ENCODE data around the gene SETMAR. TPM values are rescaled to one million over a fixed set of nuclear protein-coding genes. Genes with fewer than 3 reads are reported as not detected.

SETMAR gene
- total and polyA plus RNA-seq, 4 donors: 8.1 to 22.5 (median 12.1) TPM

DNA sequence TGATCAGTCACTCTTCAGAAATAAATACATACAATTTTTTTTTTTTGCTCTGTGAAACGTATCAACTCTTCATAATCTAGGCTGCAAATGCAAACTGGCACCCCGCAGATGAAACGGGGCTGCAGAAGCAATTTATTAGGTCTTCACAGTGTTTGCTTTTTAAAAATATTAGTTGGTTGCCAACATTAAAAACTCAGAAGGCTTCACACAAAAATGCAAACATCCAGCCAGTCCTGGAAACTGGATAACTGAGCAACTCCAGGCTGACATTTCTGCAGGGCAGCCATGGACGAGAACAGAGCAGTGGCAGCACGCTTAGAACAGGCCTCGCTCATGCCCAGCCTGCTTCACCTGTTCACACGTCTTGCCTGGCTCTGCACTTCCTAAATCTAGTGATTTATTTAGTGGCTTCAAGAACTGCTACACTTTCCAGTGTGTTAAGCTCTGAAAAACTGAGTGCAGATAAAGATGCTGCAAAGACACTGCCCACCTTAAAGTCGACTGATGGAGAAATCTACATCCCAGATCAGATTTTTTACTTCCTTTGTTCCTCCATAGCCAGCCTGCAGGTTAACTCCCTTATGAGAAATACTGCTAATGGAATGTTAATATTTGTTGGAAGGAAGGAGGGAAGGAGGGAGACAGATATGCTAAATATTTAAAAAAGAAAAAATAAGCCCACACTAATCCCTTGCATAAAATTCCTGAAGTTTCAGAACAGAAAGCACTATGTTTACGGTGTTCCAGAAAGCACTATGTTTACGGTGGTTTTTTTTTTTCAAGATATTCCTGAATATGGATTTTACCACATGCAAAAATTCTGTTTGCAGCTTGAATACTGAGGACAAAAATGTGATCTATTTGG is 53.6 kb downstream of the SETMAR start:
- Histone ChIP-seq H3K4me1 (ENCODE audit: control insufficient read depth in 5 of 5, insufficient read depth in 5 of 5, low read length in 5 of 5) (peaks cover 0 to 24% (median 9%) of the 10 kb centered on the region in 5 donors), H3K9me3 (ENCODE audit: control insufficient read depth in 4 of 4, insufficient read depth in 3 of 4, low read length in 3 of 4) (no peaks in the 10 kb centered on the region), H3K4me3 (no peak overlapping the region), H3K36me3 (ENCODE audit: control insufficient read depth in 4 of 4, insufficient read depth in 4 of 4, low read length in 4 of 4) (peaks cover 0 to 3% (median 0%) of the 10 kb centered on the region in 4 donors), H3K27ac (ENCODE audit: low read depth in 1 of 2, low read length in 1 of 2) (no peak overlapping the region), H3K9ac (ENCODE audit: insufficient read depth in 1 of 2, low read length in 2 of 2) (no peak overlapping the region), H3K27me3 (ENCODE audit: control insufficient read depth in 3 of 3, insufficient read depth in 3 of 3, low read length in 2 of 3) (no peaks in the 10 kb centered on the region)
- peak in 2 of 3 donors; percentile 20 to 24 for DNase-seq
- 73 to 79% methylated on average over 10 of the region's 10 CpGs for WGBS, 2 donors
- no peak for ATAC-seq (ENCODE audit: insufficient read depth, low FRiP score)
- TF ChIP-seq, protein P1, sequence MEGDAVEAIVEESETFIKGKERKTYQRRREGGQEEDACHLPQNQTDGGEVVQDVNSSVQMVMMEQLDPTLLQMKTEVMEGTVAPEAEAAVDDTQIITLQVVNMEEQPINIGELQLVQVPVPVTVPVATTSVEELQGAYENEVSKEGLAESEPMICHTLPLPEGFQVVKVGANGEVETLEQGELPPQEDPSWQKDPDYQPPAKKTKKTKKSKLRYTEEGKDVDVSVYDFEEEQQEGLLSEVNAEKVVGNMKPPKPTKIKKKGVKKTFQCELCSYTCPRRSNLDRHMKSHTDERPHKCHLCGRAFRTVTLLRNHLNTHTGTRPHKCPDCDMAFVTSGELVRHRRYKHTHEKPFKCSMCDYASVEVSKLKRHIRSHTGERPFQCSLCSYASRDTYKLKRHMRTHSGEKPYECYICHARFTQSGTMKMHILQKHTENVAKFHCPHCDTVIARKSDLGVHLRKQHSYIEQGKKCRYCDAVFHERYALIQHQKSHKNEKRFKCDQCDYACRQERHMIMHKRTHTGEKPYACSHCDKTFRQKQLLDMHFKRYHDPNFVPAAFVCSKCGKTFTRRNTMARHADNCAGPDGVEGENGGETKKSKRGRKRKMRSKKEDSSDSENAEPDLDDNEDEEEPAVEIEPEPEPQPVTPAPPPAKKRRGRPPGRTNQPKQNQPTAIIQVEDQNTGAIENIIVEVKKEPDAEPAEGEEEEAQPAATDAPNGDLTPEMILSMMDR (IDR thresholded peaks at IDR 0.05; ENCODE audit: control extremely low read depth, extremely low read depth): no peak

DNA sequence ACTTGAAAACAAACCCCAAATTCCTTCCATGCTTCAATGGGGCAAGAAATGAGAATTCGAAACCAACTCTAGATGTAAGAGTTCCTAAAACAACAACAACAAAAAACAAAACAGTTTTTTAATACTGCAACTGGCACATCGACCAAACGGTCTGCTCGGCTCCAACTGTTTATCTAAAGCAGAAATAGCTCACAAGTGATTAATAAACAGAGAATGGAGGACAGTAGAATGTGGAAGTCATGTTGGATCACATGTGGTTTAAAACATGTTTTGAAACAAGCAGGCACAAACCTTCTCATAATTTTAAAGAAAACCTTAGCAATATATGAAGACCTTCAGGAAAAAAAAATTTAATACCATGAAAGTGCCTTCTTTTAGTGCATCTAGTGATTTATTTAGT is 55.1 kb downstream of the SETMAR start:
- Histone ChIP-seq H3K4me1 (ENCODE audit: control insufficient read depth in 5 of 5, insufficient read depth in 5 of 5, low read length in 5 of 5) (peaks cover 0 to 24% (median 9%) of the 10 kb centered on the region in 5 donors), H3K9me3 (ENCODE audit: control insufficient read depth in 4 of 4, insufficient read depth in 3 of 4, low read length in 3 of 4) (no peaks in the 10 kb centered on the region), H3K9ac (ENCODE audit: insufficient read depth in 1 of 2, low read length in 2 of 2) (no peak overlapping the region), H3K4me3 (no peak overlapping the region), H3K27ac (ENCODE audit: low read depth in 1 of 2, low read length in 1 of 2) (no peak overlapping the region), H3K36me3 (ENCODE audit: control insufficient read depth in 4 of 4, insufficient read depth in 4 of 4, low read length in 4 of 4) (peaks cover 0 to 4% (median 0%) of the 10 kb centered on the region in 4 donors), H3K27me3 (ENCODE audit: control insufficient read depth in 3 of 3, insufficient read depth in 3 of 3, low read length in 2 of 3) (no peaks in the 10 kb centered on the region)
- ATAC-seq (ENCODE audit: insufficient read depth, low FRiP score) (no peak), DNase-seq (peak in 2 of 3 donors; percentile 34 to 49)
- TF ChIP-seq, protein P1 (IDR thresholded peaks at IDR 0.05; ENCODE audit: control extremely low read depth, extremely low read depth): no peak
- 56 to 76% methylated on average over 4 of the region's 4 CpGs for WGBS, 2 donors

DNA sequence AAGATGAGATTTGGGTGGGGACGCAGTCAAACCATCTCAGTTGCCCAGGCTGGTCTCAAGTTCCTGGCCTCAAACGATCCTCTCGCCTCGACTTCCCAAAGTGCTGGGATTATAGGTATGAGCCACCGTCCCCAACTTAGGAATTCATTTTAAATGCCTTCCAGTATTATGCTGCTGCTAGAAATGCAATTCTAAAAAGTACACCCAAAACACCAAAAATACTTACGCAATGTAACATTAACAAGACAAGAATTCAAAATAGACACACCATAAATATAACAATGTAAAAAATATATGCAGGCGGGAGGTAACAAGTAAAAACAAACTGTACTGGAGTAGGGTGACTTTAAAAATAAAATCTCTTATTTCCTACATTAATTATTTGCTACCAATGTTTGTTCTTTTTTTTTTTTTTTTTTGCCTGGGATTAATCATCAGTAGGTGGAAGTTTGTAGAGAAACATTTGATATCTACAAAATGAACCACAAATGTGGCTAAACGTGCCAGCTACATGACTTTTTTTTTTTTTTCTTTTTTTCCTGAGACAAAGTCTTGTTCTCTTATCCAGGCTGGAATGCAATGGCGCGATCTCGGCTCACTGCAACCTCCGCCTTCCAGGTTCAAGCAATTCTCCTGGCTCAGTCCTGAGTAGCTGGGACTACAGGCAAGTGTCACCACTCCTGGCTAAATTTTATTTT is 56.8 kb downstream of the SETMAR start:
- peaks cover 0 to 24% (median 9%) of the 10 kb centered on the region in 5 donors for H3K4me1 ChIP-seq (ENCODE audit: control insufficient read depth in 5 of 5, insufficient read depth in 5 of 5, low read length in 5 of 5)
- no peak overlapping the region for H3K4me3 ChIP-seq
- H3K27me3 ChIP-seq (ENCODE audit: control insufficient read depth in 3 of 3, insufficient read depth in 3 of 3, low read length in 2 of 3): no peaks in the 10 kb centered on the region
- TF ChIP-seq, protein P1 (IDR thresholded peaks at IDR 0.05; ENCODE audit: control extremely low read depth, extremely low read depth): no peak
- H3K27ac ChIP-seq (ENCODE audit: low read depth in 1 of 2, low read length in 1 of 2): no peak overlapping the region
- H3K9me3 ChIP-seq (ENCODE audit: control insufficient read depth in 4 of 4, insufficient read depth in 3 of 4, low read length in 3 of 4): no peaks in the 10 kb centered on the region
- 84 to 94% methylated on average over 12 of the region's 12 CpGs for WGBS, 2 donors
- no peak for DNase-seq
- no peak overlapping the region for H3K9ac ChIP-seq (ENCODE audit: insufficient read depth in 1 of 2, low read length in 2 of 2)
- no peak for ATAC-seq (ENCODE audit: insufficient read depth, low FRiP score)
- H3K36me3 ChIP-seq (ENCODE audit: control insufficient read depth in 4 of 4, insufficient read depth in 4 of 4, low read length in 4 of 4): peaks cover 0 to 4% (median 0%) of the 10 kb centered on the region in 4 donors
